ENCODE measurements around the gene CNNM2. TPM values are rescaled to one million over a fixed set of nuclear protein-coding genes. Genes with fewer than 3 reads are reported as not detected.

The CNNM2 gene
- 8.2 TPM for polyA plus RNA-seq (2012; ENCODE audit: insufficient read length, low read depth)

DNA sequence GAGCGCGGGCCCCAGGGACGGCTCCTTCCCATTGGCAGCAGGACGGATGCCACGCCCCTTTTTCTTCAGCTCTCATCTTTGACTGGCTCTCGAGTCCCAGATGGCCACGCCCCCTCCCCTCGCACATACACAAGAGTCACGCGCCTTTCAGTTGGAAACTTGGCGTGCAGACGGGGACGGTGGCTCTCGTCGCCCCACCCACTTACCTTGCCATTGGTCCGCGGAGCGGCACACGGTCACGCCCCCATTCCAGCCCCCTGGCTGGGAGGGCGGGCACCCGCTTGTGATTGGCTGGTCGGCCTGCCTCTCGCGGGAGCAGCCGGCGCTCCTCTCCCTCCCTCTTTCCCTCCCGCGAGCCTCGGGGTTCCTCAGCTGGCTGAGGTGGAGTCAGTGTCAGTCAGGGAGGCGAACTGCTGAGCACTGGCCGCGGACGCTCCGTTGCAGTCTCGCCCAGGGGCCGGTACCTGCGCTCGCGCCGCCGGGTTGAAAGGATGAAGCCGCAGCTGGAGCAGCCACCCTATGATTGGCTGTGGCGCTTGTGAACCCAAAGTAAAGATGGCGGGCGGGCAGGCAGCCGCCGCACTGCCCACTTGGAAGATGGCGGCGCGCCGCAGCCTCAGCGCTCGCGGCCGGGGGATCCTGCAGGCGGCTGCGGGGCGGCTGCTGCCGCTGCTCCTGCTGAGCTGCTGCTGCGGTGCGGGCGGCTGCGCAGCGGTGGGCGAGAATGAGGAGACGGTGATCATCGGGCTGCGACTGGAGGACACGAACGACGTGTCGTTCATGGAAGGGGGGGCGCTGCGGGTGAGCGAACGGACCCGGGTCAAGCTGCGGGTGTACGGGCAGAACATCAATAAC lies at the start of gene CNNM2:
TSS of gene CNNM2 (plus strand) at position 333 of the 855 bp plus-strand sequence. CDS start at position 520, 187 bp downstream.
- TF ChIP-seq SIN3A (IDR thresholded peaks at IDR 0.05; ENCODE audit: borderline replicate concordance, insufficient read depth, low read length) = peak; percentile 86; the same call in 1 of the 2 replicates
- peak; percentile 94 for TF ChIP-seq TAF1 (IDR thresholded peaks at IDR 0.05; ENCODE audit: borderline replicate concordance, insufficient read depth, low read length)
- no peak for TF ChIP-seq REST (IDR thresholded peaks at IDR 0.05; ENCODE audit: insufficient read depth in 1 of 2, low read depth in 2 of 2, low read length in 2 of 2)
- peak; percentile 53 for TF ChIP-seq FOXP2 (optimal IDR thresholded peaks at IDR 0.05; ENCODE audit: borderline replicate concordance, extremely low read depth, extremely low read length, insufficient read depth)

DNA sequence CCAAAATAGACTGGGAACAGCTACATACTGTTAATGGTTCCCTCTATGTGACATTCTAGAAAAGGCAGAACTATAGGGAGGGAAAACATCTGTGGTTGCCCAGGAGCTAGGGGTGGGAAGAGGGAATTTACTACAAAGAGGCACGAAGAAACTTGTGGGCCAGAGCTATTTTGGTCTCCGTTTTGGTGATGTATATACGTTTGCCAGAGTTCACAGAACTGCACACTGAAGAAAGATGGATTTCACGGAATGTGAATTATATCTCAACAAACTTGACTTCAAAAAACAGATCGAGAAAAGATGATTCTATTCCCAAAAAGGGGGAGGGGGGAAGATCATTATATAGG lies 49.2 kb upstream of the CNNM2 start:
- no peak for TF ChIP-seq FOXP2 (optimal IDR thresholded peaks at IDR 0.05; ENCODE audit: borderline replicate concordance, extremely low read depth, extremely low read length, insufficient read depth)

GRCh38 chr10:102869258-102870198 lies 48.6 kb upstream of the CNNM2 start, which contains the start of gene AS3MT:
Gene AS3MT, plus strand, starts transcription at chr10:102869470. Its CDS starts 123 bp downstream, at chr10:102869593.
- TF ChIP-seq REST (IDR thresholded peaks at IDR 0.05; ENCODE audit: insufficient read depth in 1 of 2, low read depth in 2 of 2, low read length in 2 of 2) (no peak), TAF1 (IDR thresholded peaks at IDR 0.05; ENCODE audit: borderline replicate concordance, insufficient read depth, low read length) (no peak), POLR2AphosphoS5 (IDR thresholded peaks at IDR 0.05; ENCODE audit: low read depth, low read length) (no peak), SIN3A (IDR thresholded peaks at IDR 0.05; ENCODE audit: borderline replicate concordance, insufficient read depth, low read length) (no peak), FOXP2 (optimal IDR thresholded peaks at IDR 0.05; ENCODE audit: borderline replicate concordance, extremely low read depth, extremely low read length, insufficient read depth) (no peak)

DNA sequence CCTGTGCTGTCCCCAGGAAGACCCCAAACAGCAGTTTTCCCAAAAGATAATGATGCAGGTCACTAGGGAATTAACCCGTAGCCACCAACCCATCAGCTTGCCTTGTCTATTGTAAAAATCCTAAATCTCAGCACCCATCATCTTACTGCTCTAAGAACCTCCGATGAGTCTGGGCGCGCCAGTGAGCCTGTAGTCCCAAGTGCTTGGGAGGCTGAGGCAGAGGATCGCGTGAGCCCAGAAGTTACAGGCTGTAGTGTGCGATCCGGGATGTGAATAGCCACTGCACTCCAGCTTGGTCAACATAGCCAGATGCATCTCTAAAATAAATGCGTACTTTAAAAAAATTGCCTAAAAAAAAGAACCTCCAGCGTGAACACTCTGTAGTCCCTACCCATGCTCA lies 47.9 kb upstream of the CNNM2 start:
- no peak for TF ChIP-seq FOXP2 (optimal IDR thresholded peaks at IDR 0.05; ENCODE audit: borderline replicate concordance, extremely low read depth, extremely low read length, insufficient read depth)
- no peak for TF ChIP-seq TAF1 (IDR thresholded peaks at IDR 0.05; ENCODE audit: borderline replicate concordance, insufficient read depth, low read length)
- TF ChIP-seq SIN3A (IDR thresholded peaks at IDR 0.05; ENCODE audit: borderline replicate concordance, insufficient read depth, low read length) = no peak
- no peak for TF ChIP-seq POLR2AphosphoS5 (IDR thresholded peaks at IDR 0.05; ENCODE audit: low read depth, low read length)
- TF ChIP-seq REST (IDR thresholded peaks at IDR 0.05; ENCODE audit: insufficient read depth in 1 of 2, low read depth in 2 of 2, low read length in 2 of 2) = no peak

GRCh38 chr10:102872163-102872562 lies 45.9 kb upstream of the CNNM2 start:
- TF ChIP-seq FOXP2 (optimal IDR thresholded peaks at IDR 0.05; ENCODE audit: borderline replicate concordance, extremely low read depth, extremely low read length, insufficient read depth) (no peak), REST (IDR thresholded peaks at IDR 0.05; ENCODE audit: insufficient read depth in 1 of 2, low read depth in 2 of 2, low read length in 2 of 2) (no peak), POLR2AphosphoS5 (IDR thresholded peaks at IDR 0.05; ENCODE audit: low read depth, low read length) (no peak), SIN3A (IDR thresholded peaks at IDR 0.05; ENCODE audit: borderline replicate concordance, insufficient read depth, low read length) (no peak), TAF1 (IDR thresholded peaks at IDR 0.05; ENCODE audit: borderline replicate concordance, insufficient read depth, low read length) (no peak)

Measured in PFSK-1 (cell line).